ENCODE measurements around the gene GTPBP3.

The GTPBP3 gene

GRCh38 chr19:17307876-17308377 lies 29.4 kb upstream of the GTPBP3 start:
- DNase-seq: no peak
- in situ Hi-C loops (cut with HindIII; ENCODE audit: low pct_ligation_motif_present, low pct_unique_long_range_greater_than_20kb, low sequenced_read_pairs): no loop called here

- in situ Hi-C loops (cut with HindIII; ENCODE audit: low pct_ligation_motif_present, low pct_unique_long_range_greater_than_20kb, low sequenced_read_pairs): no loop called here
- peak; percentile 99 for DNase-seq
These were observed 28.0 kb upstream of the GTPBP3 start, which contains the start of gene DDA1 for GRCh38 chr19:17309198-17309964. DDA1 (plus strand) TSS chr19:17309563; CDS start chr19:17309655, 92 bp downstream.

- DNase-seq: no peak
- in situ Hi-C loops (cut with HindIII; ENCODE audit: low pct_ligation_motif_present, low pct_unique_long_range_greater_than_20kb, low sequenced_read_pairs): no loop called here
These were observed 27.3 kb upstream of the GTPBP3 start for GRCh38 chr19:17309965-17310461.

- peak; percentile 81 for DNase-seq
- in situ Hi-C loops (cut with HindIII; ENCODE audit: low pct_ligation_motif_present, low pct_unique_long_range_greater_than_20kb, low sequenced_read_pairs): no loop called here
These were observed 25.7 kb upstream of the GTPBP3 start for GRCh38 chr19:17311455-17312188.

- no peak for DNase-seq
- in situ Hi-C loops (cut with HindIII; ENCODE audit: low pct_ligation_motif_present, low pct_unique_long_range_greater_than_20kb, low sequenced_read_pairs): no loop called here
These were observed 24.9 kb upstream of the GTPBP3 start for GRCh38 chr19:17312189-17313113.

- in situ Hi-C loops (cut with HindIII; ENCODE audit: low pct_ligation_motif_present, low pct_unique_long_range_greater_than_20kb, low sequenced_read_pairs): no loop called here
These were observed 23.3 kb upstream of the GTPBP3 start for GRCh38 chr19:17314007-17314593.

GRCh38 chr19:17318966-17319365 lies 18.4 kb upstream of the GTPBP3 start:
- in situ Hi-C loops (cut with HindIII; ENCODE audit: low pct_ligation_motif_present, low pct_unique_long_range_greater_than_20kb, low sequenced_read_pairs): no loop called here

More at GRCh38 chr19:17314007-17314593, 23.3 kb upstream of the GTPBP3 start:
- no peak for DNase-seq

GRCh38 chr19:17319473-17320238 lies 17.7 kb upstream of the GTPBP3 start:
- in situ Hi-C loops (cut with HindIII; ENCODE audit: low pct_ligation_motif_present, low pct_unique_long_range_greater_than_20kb, low sequenced_read_pairs): no loop called here
- no peak for DNase-seq

More at GRCh38 chr19:17318966-17319365, 18.4 kb upstream of the GTPBP3 start:
- no peak for DNase-seq

- DNase-seq: no peak
- in situ Hi-C loops (cut with HindIII; ENCODE audit: low pct_ligation_motif_present, low pct_unique_long_range_greater_than_20kb, low sequenced_read_pairs): no loop called here
These were observed 16.9 kb upstream of the GTPBP3 start for GRCh38 chr19:17320435-17320834.

GRCh38 chr19:17321655-17322489 lies 15.5 kb upstream of the GTPBP3 start:
- DNase-seq: no peak
- in situ Hi-C loops (cut with HindIII; ENCODE audit: low pct_ligation_motif_present, low pct_unique_long_range_greater_than_20kb, low sequenced_read_pairs): no loop called here

GRCh38 chr19:17322854-17323253 lies 14.5 kb upstream of the GTPBP3 start:
- DNase-seq: no peak
- in situ Hi-C loops (cut with HindIII; ENCODE audit: low pct_ligation_motif_present, low pct_unique_long_range_greater_than_20kb, low sequenced_read_pairs): no loop called here

- in situ Hi-C loops (cut with HindIII; ENCODE audit: low pct_ligation_motif_present, low pct_unique_long_range_greater_than_20kb, low sequenced_read_pairs): no loop called here
- DNase-seq: no peak
These were observed 13.9 kb upstream of the GTPBP3 start for GRCh38 chr19:17323300-17323963.

GRCh38 chr19:17323964-17324332 lies 13.4 kb upstream of the GTPBP3 start:
- in situ Hi-C loops (cut with HindIII; ENCODE audit: low pct_ligation_motif_present, low pct_unique_long_range_greater_than_20kb, low sequenced_read_pairs): no loop called here
- DNase-seq: no peak

GRCh38 chr19:17324357-17325114 lies 12.8 kb upstream of the GTPBP3 start:
- no peak for DNase-seq
- in situ Hi-C loops (cut with HindIII; ENCODE audit: low pct_ligation_motif_present, low pct_unique_long_range_greater_than_20kb, low sequenced_read_pairs): no loop called here

- no peak for DNase-seq
- in situ Hi-C loops (cut with HindIII; ENCODE audit: low pct_ligation_motif_present, low pct_unique_long_range_greater_than_20kb, low sequenced_read_pairs): no loop called here
These were observed 12.2 kb upstream of the GTPBP3 start for GRCh38 chr19:17325133-17325532.

Data from ACHN (cell line).